Brain pericyte (primary cell): Measurements from ENCODE around the gene B3GAT2.
"Not testable (repeated sequence)": the region's sequence is repeated elsewhere in the genome, so short reads cannot be mapped to it uniquely, and the experiment has no call there.

Experiments used
- DNase-seq: peaks from one replicate; pipeline ENCODE4 v3.0.0-alpha.2; 2012; ENCODE audit warnings: low read depth, low spot score

B3GAT2 gene, protein sequence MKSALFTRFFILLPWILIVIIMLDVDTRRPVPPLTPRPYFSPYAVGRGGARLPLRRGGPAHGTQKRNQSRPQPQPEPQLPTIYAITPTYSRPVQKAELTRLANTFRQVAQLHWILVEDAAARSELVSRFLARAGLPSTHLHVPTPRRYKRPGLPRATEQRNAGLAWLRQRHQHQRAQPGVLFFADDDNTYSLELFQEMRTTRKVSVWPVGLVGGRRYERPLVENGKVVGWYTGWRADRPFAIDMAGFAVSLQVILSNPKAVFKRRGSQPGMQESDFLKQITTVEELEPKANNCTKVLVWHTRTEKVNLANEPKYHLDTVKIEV

GRCh38 chr6:70956451-70957283 lies at the start of gene B3GAT2:
Gene B3GAT2 (minus strand): TSS chr6:70957060. CDS start chr6:70956429, 631 bp downstream.
- no peak for DNase-seq

DNA sequence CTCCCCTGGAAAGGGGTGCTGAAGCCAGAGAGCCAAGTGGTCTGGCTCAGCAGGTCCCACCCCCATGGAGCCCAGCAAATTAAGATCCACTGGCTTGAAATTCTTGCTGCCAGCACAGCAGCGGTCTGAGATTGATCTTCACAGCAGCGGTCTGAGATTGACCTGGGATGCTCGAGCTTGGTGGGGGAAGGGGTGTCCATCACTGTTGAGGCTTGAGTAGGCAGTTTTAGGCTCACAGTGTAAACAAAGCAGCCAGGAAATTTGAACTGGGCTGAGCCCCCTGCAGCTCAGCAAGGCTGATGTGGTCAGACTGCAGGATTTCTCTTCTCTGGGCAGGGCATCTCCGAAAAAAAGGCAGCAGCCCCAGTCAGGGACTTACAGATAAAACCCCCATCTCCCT lies 41.3 kb upstream of the B3GAT2 start:
- peak; percentile 13 for DNase-seq

DNA sequence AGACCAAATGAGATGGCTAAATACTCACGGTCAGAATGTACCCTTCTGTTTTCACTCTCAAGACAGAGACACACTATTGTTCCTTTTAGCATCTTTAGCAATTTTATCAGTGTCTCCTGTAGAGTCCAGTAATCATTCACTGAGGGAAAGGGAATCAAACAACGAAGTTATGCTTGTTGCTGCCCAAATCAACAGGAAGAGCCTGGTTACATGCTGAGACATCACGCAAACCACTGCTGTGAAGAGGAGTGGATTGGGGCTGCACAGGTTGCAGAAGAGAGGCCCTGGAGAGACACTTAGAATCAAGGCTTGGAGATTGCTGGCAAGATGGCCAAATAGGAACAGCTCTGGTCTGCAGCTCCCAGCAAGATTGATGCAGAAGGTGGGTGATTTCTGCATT lies 40.5 kb upstream of the B3GAT2 start:
- no peak for DNase-seq

DNA sequence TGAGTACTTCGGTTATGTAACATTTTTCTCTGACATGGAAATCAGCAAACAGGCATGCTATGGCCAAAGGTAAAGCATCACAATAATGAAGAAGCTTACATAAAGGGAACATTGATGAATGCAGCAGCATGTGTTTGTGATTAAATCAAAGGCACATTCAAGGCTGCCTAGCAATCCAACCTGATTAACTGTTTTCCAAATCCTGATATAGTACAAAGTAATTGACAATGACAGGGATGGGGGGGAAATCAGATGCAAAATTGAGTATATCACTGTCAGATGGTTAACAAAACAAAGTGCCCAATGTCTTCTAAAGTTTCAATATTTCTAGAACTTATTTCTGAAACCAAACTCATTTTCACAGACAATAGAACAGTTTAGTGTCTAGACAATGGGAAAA lies 39.2 kb upstream of the B3GAT2 start:
- DNase-seq = no peak

DNA sequence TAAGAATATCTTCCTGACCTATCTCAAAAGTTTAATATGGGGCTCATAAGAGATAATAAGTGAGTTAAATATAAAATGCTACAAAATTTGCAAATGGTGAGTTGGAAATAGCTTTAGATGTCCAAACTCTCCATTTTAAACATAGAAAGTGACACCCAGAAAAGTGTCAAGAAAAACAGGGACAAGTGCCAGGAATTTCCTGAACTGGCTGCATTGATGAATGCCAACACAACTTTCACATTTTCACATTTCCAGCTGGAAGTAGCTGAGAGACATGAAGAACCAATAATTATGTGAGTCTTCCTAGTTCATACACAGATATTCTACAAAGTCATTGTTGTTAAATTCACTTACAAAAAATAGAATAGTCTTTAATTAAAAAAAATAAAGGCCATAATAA lies 38.6 kb upstream of the B3GAT2 start:
- DNase-seq = no peak

GRCh38 chr6:70991253-70991652 lies 34.4 kb upstream of the B3GAT2 start:
- no peak for DNase-seq

GRCh38 chr6:70985156-70985555 lies 28.3 kb upstream of the B3GAT2 start:
- no peak for DNase-seq

DNA sequence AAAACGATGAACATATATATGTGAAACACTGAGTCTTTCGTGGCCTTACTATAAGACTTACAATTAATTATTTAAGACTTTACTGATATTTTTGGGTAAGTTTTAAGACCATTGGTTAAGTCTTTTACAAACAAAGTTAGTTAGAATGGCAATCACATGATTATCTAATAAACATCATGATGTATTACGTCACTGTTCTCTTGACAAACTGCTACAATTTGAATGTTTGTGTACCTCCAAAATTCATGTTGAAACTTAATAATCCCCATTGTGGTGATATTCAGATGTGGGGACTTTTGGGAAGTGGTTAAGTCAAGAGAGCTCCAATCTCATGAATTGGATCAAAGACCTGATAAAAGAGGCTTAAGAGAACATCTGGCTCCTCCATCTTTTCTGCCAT lies 25.9 kb upstream of the B3GAT2 start:
- DNase-seq = no peak

GRCh38 chr6:70980727-70981126 lies 23.9 kb upstream of the B3GAT2 start:
- no peak for DNase-seq

DNA sequence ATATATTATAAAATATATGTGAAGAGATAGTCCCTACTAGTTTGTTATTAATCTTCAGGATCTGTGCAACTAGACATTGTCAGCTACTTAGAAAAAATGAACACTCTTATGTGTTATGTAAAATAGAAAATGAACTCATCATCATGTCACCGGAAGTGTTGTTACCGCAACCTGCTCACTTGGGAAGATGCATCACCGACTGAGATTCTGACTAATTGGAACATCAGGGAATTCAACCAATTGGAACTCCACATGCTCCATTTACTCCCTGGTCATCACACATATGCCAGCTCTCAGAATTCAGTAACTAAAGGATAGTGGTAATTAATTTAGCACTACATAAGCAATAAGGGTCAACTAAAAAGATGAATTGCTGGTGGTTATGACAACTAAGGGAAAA lies 16.7 kb upstream of the B3GAT2 start:
- no peak for DNase-seq

- no peak for DNase-seq
Observed at GRCh38 chr6:70967049-70967448, 10.2 kb upstream of the B3GAT2 start.

DNA sequence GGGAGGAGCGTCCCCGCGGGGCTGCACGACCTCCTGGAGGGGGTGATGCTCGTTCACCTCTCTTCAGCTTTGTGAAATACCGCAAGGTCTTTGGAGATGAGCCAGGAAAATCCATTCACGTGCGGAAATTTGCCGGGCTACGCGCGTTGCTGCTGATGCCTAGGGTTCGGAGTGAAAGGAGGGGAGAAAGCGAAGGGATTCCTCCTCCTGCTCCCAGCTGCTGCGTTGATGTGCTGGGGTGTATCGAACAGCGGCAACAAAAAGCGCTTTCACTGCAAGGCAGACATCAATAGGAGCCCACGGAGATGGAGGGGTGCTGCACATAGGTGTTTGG lies 391 bp upstream of the B3GAT2 start:
- DNase-seq = no peak

DNA sequence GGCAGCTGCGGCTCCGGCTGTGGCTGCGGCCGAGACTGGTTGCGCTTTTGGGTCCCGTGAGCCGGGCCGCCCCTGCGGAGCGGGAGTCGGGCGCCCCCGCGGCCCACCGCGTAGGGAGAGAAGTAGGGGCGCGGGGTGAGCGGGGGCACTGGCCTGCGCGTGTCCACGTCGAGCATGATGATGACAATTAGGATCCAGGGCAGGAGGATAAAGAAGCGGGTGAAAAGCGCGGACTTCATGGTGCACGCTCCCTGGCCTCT lies 739 bp downstream of the B3GAT2 start:
- no peak for DNase-seq

DNA sequence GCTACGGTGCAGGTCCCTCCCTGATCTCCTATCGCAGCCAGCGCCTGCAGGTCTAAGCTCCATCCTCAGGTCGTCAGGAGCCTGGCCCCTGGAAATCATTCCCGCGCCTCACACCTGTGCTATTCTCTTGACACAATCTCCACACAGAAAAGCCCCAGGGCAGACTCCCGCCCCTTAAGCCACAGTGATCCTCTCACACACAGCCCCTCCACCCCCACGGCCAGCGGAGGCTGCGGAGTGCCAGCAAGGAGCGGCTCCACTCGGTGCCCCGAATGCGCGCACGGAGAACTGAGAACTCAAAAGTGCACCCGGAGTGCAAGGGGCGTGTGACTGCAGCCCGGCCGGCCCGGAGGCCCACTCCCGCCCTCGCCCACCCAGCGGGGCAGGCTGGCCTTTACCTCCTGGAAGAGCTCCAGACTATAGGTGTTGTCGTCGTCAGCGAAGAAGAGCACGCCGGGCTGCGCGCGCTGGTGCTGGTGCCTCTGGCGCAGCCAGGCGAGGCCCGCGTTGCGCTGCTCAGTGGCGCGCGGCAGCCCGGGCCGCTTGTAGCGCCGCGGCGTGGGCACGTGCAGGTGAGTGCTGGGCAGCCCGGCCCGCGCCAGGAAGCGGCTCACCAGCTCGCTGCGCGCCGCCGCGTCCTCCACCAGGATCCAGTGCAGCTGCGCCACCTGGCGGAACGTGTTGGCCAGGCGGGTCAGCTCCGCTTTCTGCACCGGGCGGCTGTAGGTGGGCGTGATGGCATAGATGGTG lies 1.2 kb downstream of the B3GAT2 start:
- no peak for DNase-seq

- no peak for DNase-seq
Observed at GRCh38 chr6:70954750-70955149, 2.1 kb downstream of the B3GAT2 start.

GRCh38 chr6:70954176-70954575 lies 2.7 kb downstream of the B3GAT2 start:
- no peak for DNase-seq

DNA sequence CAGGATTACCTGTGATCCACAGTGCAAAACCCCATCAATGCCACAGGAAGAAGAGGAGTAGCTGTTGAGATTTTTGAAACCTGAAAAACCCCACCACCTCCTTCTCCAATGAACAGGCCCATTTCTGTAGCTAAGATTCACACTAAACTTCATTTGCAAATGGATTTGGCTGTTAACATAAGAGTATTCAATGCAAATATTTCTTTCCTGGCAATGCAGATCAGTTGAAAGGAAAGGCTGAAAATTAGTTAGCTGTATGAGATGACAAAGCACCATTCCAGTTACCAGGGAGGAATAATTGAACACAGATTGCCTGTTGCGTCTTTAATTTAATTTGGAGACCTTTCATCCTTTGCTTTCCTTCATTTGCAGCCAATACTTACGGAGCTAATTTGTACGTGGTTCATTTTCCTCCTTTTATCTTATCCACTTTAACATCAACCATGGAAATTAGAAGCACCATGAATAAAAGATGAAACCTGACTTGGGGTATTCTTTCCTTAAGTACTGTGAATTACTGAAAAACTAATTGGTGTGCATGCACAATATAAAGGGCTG lies 4.2 kb downstream of the B3GAT2 start:
- no peak for DNase-seq

DNA sequence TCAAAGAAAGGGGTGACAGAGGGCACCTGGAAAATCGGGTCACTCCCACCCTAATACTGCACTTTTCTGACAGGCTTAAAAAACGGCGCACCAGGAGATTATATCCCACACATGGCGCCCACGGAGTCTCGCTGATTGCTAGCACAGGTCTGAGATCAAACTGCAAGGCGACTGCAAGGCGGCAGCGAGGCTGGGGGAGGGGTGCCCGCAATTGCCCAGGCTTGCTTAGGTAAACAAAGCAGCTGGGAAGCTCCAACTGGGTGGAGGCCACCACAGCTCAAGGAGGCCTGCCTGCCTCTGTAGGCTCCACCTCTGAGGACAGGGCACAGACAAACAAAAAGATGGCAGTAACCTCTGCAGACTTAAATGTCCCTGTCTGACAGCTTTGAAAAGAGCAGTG lies 12.5 kb downstream of the B3GAT2 start:
- not testable (repeated sequence) for DNase-seq

DNA sequence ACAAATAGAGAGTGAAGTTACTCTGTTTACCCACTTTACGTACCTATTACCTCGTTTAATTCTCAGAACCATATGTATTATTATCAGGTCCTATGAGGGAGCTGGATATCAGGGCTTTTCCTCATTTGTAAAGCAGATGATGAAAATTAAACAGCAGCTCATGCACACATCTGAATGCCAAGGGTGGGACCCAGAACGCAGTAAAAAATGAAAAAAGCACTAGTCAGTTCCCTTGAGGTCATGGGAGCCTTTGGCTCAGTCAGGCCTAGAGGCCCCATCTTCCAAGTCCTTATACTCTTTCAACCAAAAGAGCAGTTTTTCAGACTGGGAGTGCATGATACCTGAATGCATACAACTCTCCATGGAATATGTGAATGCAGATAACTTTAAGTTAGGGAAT lies 23.0 kb downstream of the B3GAT2 start:
- DNase-seq = no peak

DNA sequence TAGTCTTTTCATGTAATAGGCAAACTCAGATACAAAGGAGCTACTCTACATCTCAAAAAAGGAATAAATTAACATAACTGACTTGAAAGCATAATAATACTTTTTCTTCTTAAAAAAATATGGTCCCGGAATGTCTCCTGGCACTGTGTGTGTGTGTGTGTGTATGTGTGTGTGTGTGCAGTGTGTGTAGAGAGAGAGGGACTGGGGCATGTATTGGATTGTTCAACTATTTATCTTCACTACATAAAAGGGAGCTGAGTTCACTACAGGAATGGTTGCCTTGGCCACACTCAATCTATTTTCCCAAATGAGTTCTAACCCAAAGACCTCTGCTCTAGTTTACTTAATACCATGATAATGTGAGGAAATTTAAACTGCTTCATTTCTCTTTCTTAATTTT lies 51.1 kb downstream of the B3GAT2 start:
- no peak for DNase-seq

DNA sequence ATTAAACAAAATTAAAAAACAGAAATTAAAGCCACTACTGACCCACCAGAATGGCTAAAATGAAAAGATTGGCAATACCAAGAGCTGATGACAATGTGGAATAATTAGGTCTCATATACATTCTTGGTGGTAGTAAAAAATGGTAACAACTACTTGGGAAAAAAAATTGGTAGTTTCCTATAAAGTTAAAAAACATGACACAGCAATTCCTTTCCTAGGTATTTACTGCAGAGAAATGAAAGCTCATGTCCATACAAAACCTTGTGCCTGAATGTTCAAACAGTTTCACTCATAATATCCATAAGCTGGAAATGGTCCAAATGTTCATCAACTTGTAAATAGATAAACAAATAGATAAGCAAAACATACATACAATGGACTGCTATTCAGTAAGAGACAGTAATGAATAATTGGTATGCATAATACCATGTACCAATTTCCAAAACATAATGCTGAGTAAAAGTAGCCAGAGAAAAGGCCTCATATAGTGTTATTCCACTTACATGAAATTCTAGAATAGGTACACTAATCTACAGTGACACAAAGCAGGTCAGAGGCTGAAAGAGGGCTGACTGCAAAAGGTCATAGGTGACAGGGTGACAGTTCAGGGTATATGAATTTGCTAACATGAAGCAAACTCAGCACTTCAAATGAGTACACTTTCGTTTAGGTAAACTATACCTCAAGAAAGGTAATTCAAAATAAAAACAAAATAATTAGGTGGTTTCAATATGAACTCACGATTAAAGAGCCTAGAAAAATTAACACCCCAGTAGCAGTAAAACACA lies 53.0 kb downstream of the B3GAT2 start:
- DNase-seq = no peak

DNA sequence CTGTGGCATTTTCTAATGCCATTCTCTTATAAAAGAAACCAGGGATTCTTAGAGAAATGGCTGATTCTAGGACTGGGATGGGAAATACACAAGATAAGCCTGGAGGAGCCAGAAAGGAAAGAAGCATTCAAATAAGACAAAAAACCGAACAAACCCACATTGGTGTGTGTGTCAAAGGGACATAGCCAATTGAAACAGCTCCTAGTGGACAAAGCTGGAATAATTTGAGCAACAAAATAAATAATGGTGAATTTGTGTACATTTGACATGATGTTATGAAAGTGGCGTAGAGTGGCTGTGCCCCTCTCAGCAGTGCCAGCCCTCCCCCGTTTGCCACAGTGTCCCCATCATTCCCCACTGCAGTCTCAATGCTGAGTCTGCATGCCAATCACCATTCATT lies 55.5 kb downstream of the B3GAT2 start:
- DNase-seq = no peak
